Adrenal gland (tissue), 12 donors: ENCODE results near the gene MAP7D2. TPM values are rescaled to one million over a fixed set of nuclear protein-coding genes. Genes with fewer than 3 reads are reported as not detected.

Experiments used
- DNase-seq, 7 donors: peaks; one replicate each; pipeline ENCODE4 v3.0.0-alpha.2; 2019 to 2020
- H3K27ac ChIP-seq, 5 donors: fragments of 200-600 bp; sonication (generic) in 4 of 5; 1 replicate in 3 of 5; 2 replicates in 2 of 5; pipeline versions ENCODE4 v1.5.1 to v1.8.0; 2016 to 2020; ENCODE audit warnings: mild to moderate bottlenecking in 1 of 5
- H3K27me3 ChIP-seq: fragments of 200-600 bp; 2 replicates; pipeline ENCODE4 v1.8.0; 2021
- H3K36me3 ChIP-seq, 2 donors: fragments of 200-600 bp; replicated peaks in 1 of 2; 1 replicate in 1 of 2; 2 replicates in 1 of 2; pipeline versions ENCODE4 v1.5.1 to v1.8.0; 2018 to 2022
- H3K4me1 ChIP-seq, 2 donors: fragments of 200-600 bp; replicated peaks in 1 of 2; 1 replicate in 1 of 2; 2 replicates in 1 of 2; pipeline versions ENCODE4 v1.5.1 to v1.8.0; 2018 to 2021
- H3K4me3 ChIP-seq, 4 donors: fragments of 200-600 bp; sonication (generic) in 3 of 4; one replicate each; pipeline ENCODE4 v1.5.1; 2016 to 2018
- H3K9me3 ChIP-seq, 3 donors: fragments of 200-600 bp; sonication (generic) in 1 of 3; replicated peaks in 1 of 3; 1 replicate in 2 of 3; 2 replicates in 1 of 3; pipeline versions ENCODE4 v1.5.1 to v1.8.0; 2016 to 2021
- POLR2A ChIP-seq, 2 donors: fragments of 450-650 bp; IDR thresholded peaks; one replicate each; pipeline ENCODE4 v1.6.1; 2017; ENCODE audit warnings: antibody characterized with exemption in 2 of 2, mild to moderate bottlenecking in 2 of 2, moderate library complexity in 1 of 2
- WGBS, 4 donors: extraction: QIAGEN DNeasy Blood & Tissue Kit in 2 of 4; methylation state at CpG; one replicate each; pipeline versions ENCODE4 v1.1.5 to v1.1.7; 2013 to 2017; 5-methylcytosine and 5-hydroxymethylcytosine counted together
- intact Hi-C, 2 donors: fragments of 100-400 bp; cut with DNase I; formaldehyde crosslinking; loops; one replicate each; pipeline versions ENCODE4 v1.14.1 to v1.15.0; 2022 to 2023
- polyA plus RNA-seq, 3 donors: library from polyadenylated mRNA; stranded (reverse); fragments of 200-250 nt in 2 of 3; fragments of 350-450 nt in 1 of 3; fragmentation: Illumina TruSeq in 1 of 3; extraction: RNeasy Lipid Tissue Mini Kit (QIAGEN cat#74804) in 1 of 3; gene quantifications; one replicate each; pipeline ENCODE4 v1.2.3, GENCODE V29; 2013 to 2014
- total RNA-seq, 9 donors: library from RNA; depleted of rRNA in 4 of 9; stranded (reverse); fragments of >200 nt in 4 of 9; fragments of 120-200 nt in 1 of 9; fragmentation: NEBNext Ultra II Directional in 1 of 9; extraction: Animal tissue kit (Norgen Biotek cat#: 25700) in 1 of 9; gene quantifications; one replicate each; pipeline versions ENCODE4 v1.1.0 to v1.2.4, GENCODE V29; 2013 to 2023
- TF ChIP-seq, protein P1 (sequence below), 6 experiments: fragments of 450-650 bp in 4 of 6; fragments of 200-600 bp in 2 of 6; sonication (generic) in 1 of 6; IDR thresholded peaks; 1 replicate in 5 of 6; 2 replicates in 1 of 6; pipeline versions ENCODE4 v1.5.1 to v1.8.0; 2016 to 2021; ENCODE audit warnings: antibody characterized with exemption in 6 of 6, mild to moderate bottlenecking in 2 of 6, moderate library complexity in 1 of 6
- donor health status: healthy with polysubstance abuse.
- donor health status: Bipolar disorder and iron deficiency.
- donor health status: DM: yes; HTN: yes; CAD: no.
- donor health status: DM: no; HTN: no; CAD: no.
- donor health status: DM: no; HTN: no; CAD: no.
- donor health status: DM: yes; HTN: yes; CAD: no.

Gene MAP7D2
- total and polyA plus RNA-seq, 12 donors, result 0.25 to 6.0 (median 1.0) TPM

DNA sequence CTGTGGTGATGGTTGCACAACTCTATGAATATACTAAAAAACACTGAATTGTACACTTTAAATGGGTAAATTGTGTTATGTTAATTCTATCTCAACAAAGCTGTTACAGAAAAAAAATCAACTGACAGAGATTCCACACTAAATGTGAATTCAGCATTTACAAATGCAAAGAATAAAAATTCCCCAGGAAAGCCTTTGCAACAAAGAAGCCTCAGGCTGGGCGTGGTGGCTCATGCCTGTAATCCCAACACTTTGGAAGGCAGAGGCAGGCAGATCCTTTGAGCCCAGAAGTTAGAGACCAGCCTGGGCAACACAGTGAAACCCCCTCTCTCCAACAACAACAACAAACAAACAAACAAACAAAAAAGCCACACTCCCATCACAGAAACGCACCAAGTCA, 134.8 kb downstream of the MAP7D2 start:
- no peak overlapping the region for H3K27ac ChIP-seq
- no peaks in the 10 kb centered on the region for H3K4me1 ChIP-seq
- DNase-seq, result no peak
- no peak for TF ChIP-seq POLR2A (IDR thresholded peaks at IDR 0.05)
- TF ChIP-seq, protein P1, sequence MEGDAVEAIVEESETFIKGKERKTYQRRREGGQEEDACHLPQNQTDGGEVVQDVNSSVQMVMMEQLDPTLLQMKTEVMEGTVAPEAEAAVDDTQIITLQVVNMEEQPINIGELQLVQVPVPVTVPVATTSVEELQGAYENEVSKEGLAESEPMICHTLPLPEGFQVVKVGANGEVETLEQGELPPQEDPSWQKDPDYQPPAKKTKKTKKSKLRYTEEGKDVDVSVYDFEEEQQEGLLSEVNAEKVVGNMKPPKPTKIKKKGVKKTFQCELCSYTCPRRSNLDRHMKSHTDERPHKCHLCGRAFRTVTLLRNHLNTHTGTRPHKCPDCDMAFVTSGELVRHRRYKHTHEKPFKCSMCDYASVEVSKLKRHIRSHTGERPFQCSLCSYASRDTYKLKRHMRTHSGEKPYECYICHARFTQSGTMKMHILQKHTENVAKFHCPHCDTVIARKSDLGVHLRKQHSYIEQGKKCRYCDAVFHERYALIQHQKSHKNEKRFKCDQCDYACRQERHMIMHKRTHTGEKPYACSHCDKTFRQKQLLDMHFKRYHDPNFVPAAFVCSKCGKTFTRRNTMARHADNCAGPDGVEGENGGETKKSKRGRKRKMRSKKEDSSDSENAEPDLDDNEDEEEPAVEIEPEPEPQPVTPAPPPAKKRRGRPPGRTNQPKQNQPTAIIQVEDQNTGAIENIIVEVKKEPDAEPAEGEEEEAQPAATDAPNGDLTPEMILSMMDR (IDR thresholded peaks at IDR 0.05), result no peak
- intact Hi-C loops, result no loop called here
- 69 to 96% (median 86%) methylated on average over 2 of the region's 2 CpGs for WGBS, 4 donors
- no peaks in the 10 kb centered on the region for H3K36me3 ChIP-seq
- no peaks in the 10 kb centered on the region for H3K9me3 ChIP-seq
- H3K27me3 ChIP-seq, result no peaks in the 10 kb centered on the region
- no peak overlapping the region for H3K4me3 ChIP-seq

DNA sequence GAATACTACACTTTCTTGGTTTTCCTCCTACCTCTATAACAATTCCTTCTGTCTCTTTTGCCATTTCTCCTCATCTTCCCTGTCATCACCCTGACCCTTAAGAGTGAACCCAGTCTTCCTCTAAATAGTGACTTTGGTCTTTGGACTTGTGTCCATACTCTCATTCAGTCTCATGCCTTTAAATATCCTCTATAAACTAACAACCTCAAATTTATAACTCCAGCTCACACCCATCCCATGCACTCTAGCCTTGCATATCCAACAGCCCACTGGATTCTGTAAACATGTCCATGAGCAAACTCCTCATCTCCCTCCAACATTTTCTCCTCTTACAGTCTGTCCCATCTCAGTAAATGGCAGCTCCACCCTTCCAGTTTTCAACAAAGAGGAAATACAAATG, 140.9 kb downstream of the MAP7D2 start:
- no peak for TF ChIP-seq POLR2A (IDR thresholded peaks at IDR 0.05)
- TF ChIP-seq, protein P1 (IDR thresholded peaks at IDR 0.05), result no peak
- H3K9me3 ChIP-seq, result no peaks in the 10 kb centered on the region
- no peak overlapping the region for H3K4me3 ChIP-seq
- intact Hi-C loops, result no loop called here
- DNase-seq, result no peak
- no peaks in the 10 kb centered on the region for H3K36me3 ChIP-seq
- H3K4me1 ChIP-seq, result no peaks in the 10 kb centered on the region
- no peak overlapping the region for H3K27ac ChIP-seq
- no peaks in the 10 kb centered on the region for H3K27me3 ChIP-seq

DNA sequence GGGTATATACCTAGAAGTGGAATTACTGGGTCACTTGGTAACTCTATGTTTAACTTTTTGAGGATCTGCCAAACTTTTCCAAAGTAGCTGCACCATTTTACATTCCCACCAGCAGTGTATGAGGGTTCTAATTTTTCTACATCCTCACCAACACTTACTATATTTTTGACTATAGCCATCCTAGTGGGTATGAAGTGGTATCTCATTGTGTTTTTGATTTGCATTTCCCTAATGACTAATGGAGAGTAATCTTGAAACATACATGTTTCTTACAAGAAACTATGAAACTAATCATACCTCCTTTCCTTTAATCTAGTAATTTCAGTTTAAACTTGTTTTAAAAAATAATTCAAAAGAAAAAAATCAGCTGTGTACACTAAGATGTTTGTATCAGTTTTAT, 143.7 kb downstream of the MAP7D2 start:
- no peak for DNase-seq
- H3K9me3 ChIP-seq, result no peaks in the 10 kb centered on the region
- H3K27me3 ChIP-seq, result no peaks in the 10 kb centered on the region
- intact Hi-C loops, result no loop called here
- no peaks in the 10 kb centered on the region for H3K4me1 ChIP-seq
- H3K4me3 ChIP-seq, result no peak overlapping the region
- TF ChIP-seq POLR2A (IDR thresholded peaks at IDR 0.05), result no peak
- TF ChIP-seq, protein P1 (IDR thresholded peaks at IDR 0.05), result no peak
- H3K36me3 ChIP-seq, result no peaks in the 10 kb centered on the region
- H3K27ac ChIP-seq, result no peak overlapping the region

DNA sequence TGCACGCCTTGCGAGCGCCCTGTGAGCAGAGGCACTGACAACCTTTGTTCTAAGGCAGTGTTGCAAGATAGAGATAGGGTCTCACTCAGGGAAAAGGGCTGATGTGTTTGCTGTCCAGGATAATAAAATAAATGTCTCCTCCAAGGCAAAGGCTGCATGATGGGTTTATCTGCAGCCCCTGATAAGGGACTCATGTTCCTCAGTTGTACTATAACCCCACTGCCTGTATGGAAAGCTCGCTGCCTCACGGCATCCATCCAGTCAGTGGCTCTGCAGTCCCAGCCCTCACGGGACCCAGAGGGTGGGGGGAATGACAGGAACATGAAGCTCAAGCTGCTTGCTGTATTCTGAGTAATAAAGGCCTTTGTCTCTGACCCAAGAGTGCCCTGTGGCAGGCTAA, 148.4 kb downstream of the MAP7D2 start:
- TF ChIP-seq, protein P1 (IDR thresholded peaks at IDR 0.05), result no peak
- TF ChIP-seq POLR2A (IDR thresholded peaks at IDR 0.05), result no peak
- WGBS, 4 donors, result 85 to 95% (median 86%) methylated on average over 6 of the region's 6 CpGs; no CpG with 5 or more reads in 1 of the 4 donors
- Histone ChIP-seq H3K9me3 (no peaks in the 10 kb centered on the region), H3K4me3 (no peak overlapping the region), H3K36me3 (no peaks in the 10 kb centered on the region), H3K27me3 (no peaks in the 10 kb centered on the region), H3K27ac (no peak overlapping the region), H3K4me1 (no peaks in the 10 kb centered on the region)
- no peak for DNase-seq
- intact Hi-C loops, result no loop called here
